HL-60 (cell line): Measurements from ENCODE around the gene TBXAS1.

Experiments
- DNase-seq, 2 experiments: peaks; one replicate each; pipeline ENCODE4 v3.0.0-alpha.2; 2010 to 2020; ENCODE audit warnings: low read depth in 1 of 2, low spot score in 1 of 2
- H3K27ac ChIP-seq: fragments of 250-450 bp; sonication (Bioruptor Pico); replicated peaks from 2 replicates; pipeline ENCODE4 v1.5.1; 2020; ENCODE audit warnings: mild to moderate bottlenecking, moderate library complexity
- H3K27me3 ChIP-seq: fragments of 250-450 bp; sonication (Bioruptor Pico); 2 replicates; pipeline ENCODE4 v1.5.1; 2021; ENCODE audit warnings: mild to moderate bottlenecking, moderate library complexity; ENCODE audit not compliant: insufficient read depth, poor library complexity, severe bottlenecking
- H3K4me3 ChIP-seq: replicated peaks from 2 replicates; pipeline ENCODE4 v1.5.1; 2011; ENCODE audit warnings: mild to moderate bottlenecking, control low read depth, low read length; ENCODE audit not compliant: insufficient read depth
- GABPA ChIP-seq: IDR thresholded peaks from 2 replicates; pipeline ENCODE4 v1.6.1; 2012; ENCODE audit warnings: low read depth
- POLR2AphosphoS5 ChIP-seq: IDR thresholded peaks from 2 replicates; pipeline ENCODE4 v1.6.1; 2012; ENCODE audit warnings: low read depth
- SPI1 ChIP-seq: IDR thresholded peaks from 2 replicates; pipeline ENCODE4 v1.6.1; 2012; ENCODE audit warnings: low read depth, mild to moderate bottlenecking, borderline replicate concordance
- TF ChIP-seq, protein P1 (sequence below): IDR thresholded peaks from one replicate; pipeline ENCODE4 v1.5.1; 2011; ENCODE audit warnings: low read length, control low read depth, inconsistent platforms; ENCODE audit not compliant: insufficient read depth
- TF ChIP-seq, protein P2 (sequence below): IDR thresholded peaks from 2 replicates; pipeline ENCODE4 v1.6.1; 2012; ENCODE audit warnings: low read depth; ENCODE audit not compliant: insufficient replicate concordance

TBXAS1 gene

DNA sequence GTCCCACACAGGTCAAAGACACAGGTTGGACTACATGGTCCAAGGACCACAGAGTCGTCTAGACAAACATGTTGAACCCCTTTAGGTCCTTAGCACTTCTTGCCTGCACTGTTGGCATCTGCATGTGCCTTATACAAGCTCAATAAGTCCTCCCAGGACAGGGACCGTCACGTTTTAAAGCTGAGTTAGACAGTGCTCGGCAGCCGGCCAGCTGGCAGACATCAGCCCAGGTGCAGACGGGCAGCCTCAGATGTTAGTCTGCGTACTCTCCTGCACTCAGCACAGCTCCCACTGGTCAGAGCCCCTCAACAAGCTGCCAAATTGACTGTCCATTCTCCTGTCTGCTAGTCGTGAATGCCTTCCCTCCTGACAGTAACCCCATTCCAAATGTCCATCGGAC is 198.8 kb downstream of the TBXAS1 start:
- Histone ChIP-seq H3K27me3 (peaks cover 5% of the 10 kb centered on the region), H3K27ac (no peak overlapping the region), H3K4me3 (no peak overlapping the region)
- TF ChIP-seq, protein P1, sequence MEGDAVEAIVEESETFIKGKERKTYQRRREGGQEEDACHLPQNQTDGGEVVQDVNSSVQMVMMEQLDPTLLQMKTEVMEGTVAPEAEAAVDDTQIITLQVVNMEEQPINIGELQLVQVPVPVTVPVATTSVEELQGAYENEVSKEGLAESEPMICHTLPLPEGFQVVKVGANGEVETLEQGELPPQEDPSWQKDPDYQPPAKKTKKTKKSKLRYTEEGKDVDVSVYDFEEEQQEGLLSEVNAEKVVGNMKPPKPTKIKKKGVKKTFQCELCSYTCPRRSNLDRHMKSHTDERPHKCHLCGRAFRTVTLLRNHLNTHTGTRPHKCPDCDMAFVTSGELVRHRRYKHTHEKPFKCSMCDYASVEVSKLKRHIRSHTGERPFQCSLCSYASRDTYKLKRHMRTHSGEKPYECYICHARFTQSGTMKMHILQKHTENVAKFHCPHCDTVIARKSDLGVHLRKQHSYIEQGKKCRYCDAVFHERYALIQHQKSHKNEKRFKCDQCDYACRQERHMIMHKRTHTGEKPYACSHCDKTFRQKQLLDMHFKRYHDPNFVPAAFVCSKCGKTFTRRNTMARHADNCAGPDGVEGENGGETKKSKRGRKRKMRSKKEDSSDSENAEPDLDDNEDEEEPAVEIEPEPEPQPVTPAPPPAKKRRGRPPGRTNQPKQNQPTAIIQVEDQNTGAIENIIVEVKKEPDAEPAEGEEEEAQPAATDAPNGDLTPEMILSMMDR: no peak
- TF ChIP-seq, protein P2, sequence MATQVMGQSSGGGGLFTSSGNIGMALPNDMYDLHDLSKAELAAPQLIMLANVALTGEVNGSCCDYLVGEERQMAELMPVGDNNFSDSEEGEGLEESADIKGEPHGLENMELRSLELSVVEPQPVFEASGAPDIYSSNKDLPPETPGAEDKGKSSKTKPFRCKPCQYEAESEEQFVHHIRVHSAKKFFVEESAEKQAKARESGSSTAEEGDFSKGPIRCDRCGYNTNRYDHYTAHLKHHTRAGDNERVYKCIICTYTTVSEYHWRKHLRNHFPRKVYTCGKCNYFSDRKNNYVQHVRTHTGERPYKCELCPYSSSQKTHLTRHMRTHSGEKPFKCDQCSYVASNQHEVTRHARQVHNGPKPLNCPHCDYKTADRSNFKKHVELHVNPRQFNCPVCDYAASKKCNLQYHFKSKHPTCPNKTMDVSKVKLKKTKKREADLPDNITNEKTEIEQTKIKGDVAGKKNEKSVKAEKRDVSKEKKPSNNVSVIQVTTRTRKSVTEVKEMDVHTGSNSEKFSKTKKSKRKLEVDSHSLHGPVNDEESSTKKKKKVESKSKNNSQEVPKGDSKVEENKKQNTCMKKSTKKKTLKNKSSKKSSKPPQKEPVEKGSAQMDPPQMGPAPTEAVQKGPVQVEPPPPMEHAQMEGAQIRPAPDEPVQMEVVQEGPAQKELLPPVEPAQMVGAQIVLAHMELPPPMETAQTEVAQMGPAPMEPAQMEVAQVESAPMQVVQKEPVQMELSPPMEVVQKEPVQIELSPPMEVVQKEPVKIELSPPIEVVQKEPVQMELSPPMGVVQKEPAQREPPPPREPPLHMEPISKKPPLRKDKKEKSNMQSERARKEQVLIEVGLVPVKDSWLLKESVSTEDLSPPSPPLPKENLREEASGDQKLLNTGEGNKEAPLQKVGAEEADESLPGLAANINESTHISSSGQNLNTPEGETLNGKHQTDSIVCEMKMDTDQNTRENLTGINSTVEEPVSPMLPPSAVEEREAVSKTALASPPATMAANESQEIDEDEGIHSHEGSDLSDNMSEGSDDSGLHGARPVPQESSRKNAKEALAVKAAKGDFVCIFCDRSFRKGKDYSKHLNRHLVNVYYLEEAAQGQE: no peak
- TF ChIP-seq POLR2AphosphoS5 (no peak), GABPA (no peak), SPI1 (no peak)
- DNase-seq: no peak

DNA sequence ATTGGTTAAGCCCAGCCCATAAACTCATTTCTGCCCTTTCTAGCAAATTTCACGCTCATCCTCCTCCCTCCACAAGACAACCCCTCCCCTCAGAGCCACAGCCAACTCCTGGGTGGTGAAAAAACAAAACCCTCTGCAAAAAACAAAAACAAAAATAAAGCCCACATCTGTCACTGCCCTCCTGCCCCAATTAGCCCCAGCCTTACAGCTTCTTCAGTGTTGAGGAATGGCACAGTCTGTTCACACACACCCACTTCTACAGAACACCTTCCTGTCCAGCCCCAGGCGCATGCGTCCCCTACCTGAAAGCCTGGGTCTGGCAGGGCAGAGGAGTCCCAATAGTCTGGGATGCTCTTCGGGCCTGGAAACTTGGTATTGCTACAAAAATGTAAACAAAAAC is 199.2 kb downstream of the TBXAS1 start:
- Histone ChIP-seq H3K27ac (no peak overlapping the region), H3K4me3 (no peak overlapping the region), H3K27me3 (peaks cover 5% of the 10 kb centered on the region)
- no peak for DNase-seq
- TF ChIP-seq GABPA (no peak), SPI1 (no peak), POLR2AphosphoS5 (no peak)
- TF ChIP-seq, protein P1: no peak
- TF ChIP-seq, protein P2: no peak

DNA sequence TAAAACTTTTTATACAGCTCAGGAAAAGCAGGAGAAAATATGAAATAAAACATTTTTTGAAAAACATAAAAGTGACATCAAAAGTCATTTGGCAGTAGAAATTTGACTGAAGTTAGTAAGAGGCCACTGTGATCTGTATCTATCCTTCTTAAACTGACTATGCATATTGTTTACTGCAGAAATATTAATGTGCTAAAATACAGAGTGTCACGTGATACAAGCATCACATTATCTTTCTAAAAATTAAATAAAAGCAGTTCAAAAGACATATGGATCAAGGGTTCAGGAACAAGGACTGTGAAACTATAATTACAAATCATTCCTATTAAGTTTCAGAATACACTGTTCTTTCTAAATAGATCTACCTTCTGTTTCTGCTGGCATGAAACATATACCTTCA is 200.0 kb downstream of the TBXAS1 start:
- peaks cover 5% of the 10 kb centered on the region for H3K27me3 ChIP-seq
- no peak for DNase-seq
- no peak for TF ChIP-seq POLR2AphosphoS5
- TF ChIP-seq SPI1: no peak
- TF ChIP-seq, protein P1: no peak
- TF ChIP-seq, protein P2: no peak
- no peak for TF ChIP-seq GABPA
- no peak overlapping the region for H3K27ac ChIP-seq
- H3K4me3 ChIP-seq: no peak overlapping the region
